HepG2 (cell line): ENCODE data around the gene THADA. TPM values are rescaled to one million over a fixed set of nuclear protein-coding genes. Genes with fewer than 3 reads are reported as not detected.

Experiments
- ATAC-seq: fragments of 200-7000 bp; cut with Tn5 transposase; 3 replicates; pipeline ENCODE4 v1.9.1; 2020; ENCODE audit warnings: mild to moderate bottlenecking, moderate library complexity
- BruUV-seq: library from RNA; stranded (reverse); fragments of 400-500 nt; replicated peaks from 2 replicates; lab custom pipeline; 2021; lab: Mats Ljungman, UMichigan
- CTCF ChIA-PET: fragments of 300-600 bp; formaldehyde crosslinking; extraction: SDS; loops from one replicate; lab custom pipeline; 2021; ENCODE audit warnings: low total read pairs, inconsistent platforms, low intra/inter-chr PET ratio; lab: Yijun Ruan, JAX
- POLR2A ChIA-PET: fragments of 350-600 bp; sonication (Branson Sonifier 250); formaldehyde crosslinking; loops from one replicate; lab custom pipeline; 2020; ENCODE audit warnings: antibody characterized with exemption, inconsistent platforms; lab: Yijun Ruan, JAX
- DNase-seq: peaks from one replicate; pipeline ENCODE4 v3.0.0-alpha.2; 2015; ENCODE audit warnings: low spot score
- FAIRE-seq: peaks from 3 replicates; lab custom pipeline; 2011; peaks lifted over from hg19 to GRCh38; lab: Jason Lieb, UNC
- H2AFZ ChIP-seq: one replicate; pipeline ENCODE4 v1.6.1; 2011; ENCODE audit warnings: low read length, inconsistent platforms
- H3K27ac ChIP-seq: fragments of 300-600 bp; 3 replicates; pipeline ENCODE4 v1.8.0; 2011; ENCODE audit warnings: mixed run types, mild to moderate bottlenecking, mixed read lengths, low read length, inconsistent platforms; ENCODE audit not compliant: insufficient read depth; ENCODE audit errors: extremely low read length
- H3K27me3 ChIP-seq, 2 experiments: fragments of 200-600 bp in 1 of 2; 2 replicates in 1 of 2; 3 replicates in 1 of 2; pipeline versions ENCODE4 v1.6.0 to v1.8.0; 2011; ENCODE audit warnings: low read length in 2 of 2, mild to moderate bottlenecking in 2 of 2, moderate library complexity in 2 of 2, inconsistent platforms in 1 of 2; ENCODE audit not compliant: insufficient read depth in 2 of 2, control insufficient read depth in 1 of 2
- H3K36me3 ChIP-seq, 2 experiments: fragments of 200-600 bp in 1 of 2; replicated peaks in 1 of 2; 2 replicates in 1 of 2; 3 replicates in 1 of 2; pipeline versions ENCODE4 v1.5.1 to v1.8.0; 2011; ENCODE audit warnings: low read length in 2 of 2, inconsistent platforms in 1 of 2; ENCODE audit not compliant: insufficient read depth in 2 of 2, control insufficient read depth in 1 of 2
- H3K4me1 ChIP-seq: 2 replicates; pipeline ENCODE4 v1.5.1; 2012; ENCODE audit warnings: low read length, inconsistent platforms; ENCODE audit not compliant: insufficient read depth
- H3K4me2 ChIP-seq: 2 replicates; pipeline ENCODE4 v1.6.0; 2011; ENCODE audit warnings: low read depth, low read length, inconsistent platforms
- H3K4me3 ChIP-seq, 3 experiments: fragments of 200-600 bp in 1 of 3; sonication (generic), shearing (Covaris generic) in 1 of 3; replicated peaks in 1 of 3; 2 replicates each; pipeline ENCODE4 v1.5.1; 2011 to 2016; ENCODE audit warnings: low read length in 3 of 3, inconsistent platforms in 2 of 3, low read depth in 2 of 3, mild to moderate bottlenecking in 2 of 3, control low read depth in 1 of 3, mixed read lengths in 1 of 3; ENCODE audit not compliant: insufficient read depth in 1 of 3
- H3K79me2 ChIP-seq: one replicate; pipeline ENCODE4 v1.6.1; 2011; ENCODE audit warnings: low read length, inconsistent platforms; ENCODE audit not compliant: insufficient read depth
- H3K9ac ChIP-seq: 2 replicates; pipeline ENCODE4 v1.6.0; 2011; ENCODE audit warnings: mild to moderate bottlenecking, low read depth, low read length, inconsistent platforms; ENCODE audit not compliant: insufficient read depth
- H3K9me3 ChIP-seq: 2 replicates; pipeline ENCODE4 v1.5.1; 2012; ENCODE audit warnings: mild to moderate bottlenecking, low read length
- H4K20me1 ChIP-seq: 2 replicates; pipeline ENCODE4 v1.6.0; 2011; ENCODE audit warnings: inconsistent platforms, mild to moderate bottlenecking, low read length, moderate library complexity; ENCODE audit not compliant: insufficient read depth
- DNMT1 ChIP-seq: sonication (generic); formaldehyde crosslinking; IDR thresholded peaks from 2 replicates; pipeline ENCODE4 v1.5.1; 2020; ENCODE audit warnings: mild to moderate bottlenecking, missing genetic modification reagents
- DNMT3B ChIP-seq: conservative IDR thresholded peaks from 2 replicates; pipeline ENCODE4 v1.6.1; 2016; ENCODE audit warnings: missing biosample characterization, control low read depth
- EHMT2 ChIP-seq: fragments of 200-600 bp; sonication (generic); IDR thresholded peaks from 2 replicates; pipeline ENCODE4 v1.7.0; 2017; ENCODE audit warnings: antibody characterized with exemption, low read depth, low read length, borderline replicate concordance
- ELF3 ChIP-seq: IDR thresholded peaks from 2 replicates; pipeline ENCODE4 v1.6.1; 2016; ENCODE audit warnings: missing genetic modification reagents, missing compliant biosample characterization
- HNF1B ChIP-seq: sonication (generic); formaldehyde crosslinking; IDR thresholded peaks from 2 replicates; pipeline ENCODE4 v1.5.1; 2020; ENCODE audit warnings: mild to moderate bottlenecking, moderate library complexity, missing genetic modification reagents
- HNF4A ChIP-seq: sonication (generic); formaldehyde crosslinking; IDR thresholded peaks from 2 replicates; pipeline ENCODE4 v1.4.0; 2020; ENCODE audit warnings: missing genetic modification reagents
- MAZ ChIP-seq, 2 experiments: sonication (generic) in 1 of 2; formaldehyde crosslinking in 1 of 2; IDR thresholded peaks; 2 replicates each; pipeline versions ENCODE4 v1.5.0 to v1.6.1; 2012 to 2020; ENCODE audit warnings: low read depth in 2 of 2, mild to moderate bottlenecking in 2 of 2, borderline replicate concordance in 1 of 2, improper control_type of control experiment in 1 of 2, low read length in 1 of 2, missing genetic modification reagents in 1 of 2, moderate library complexity in 1 of 2
- RAD51 ChIP-seq: fragments of 450-650 bp; IDR thresholded peaks from 2 replicates; pipeline ENCODE4 v1.6.1; 2016; ENCODE audit warnings: borderline replicate concordance
- SKIL ChIP-seq: sonication (generic); formaldehyde crosslinking; IDR thresholded peaks from 2 replicates; pipeline ENCODE4 v1.8.0; 2022; ENCODE audit warnings: missing genetic modification reagents, mild to moderate bottlenecking, moderate library complexity, borderline replicate concordance
- TCF7L2 ChIP-seq: IDR thresholded peaks from 2 replicates; pipeline ENCODE4 v1.6.1; 2011; ENCODE audit warnings: mild to moderate bottlenecking, low read depth, low read length, moderate library complexity
- TRIM22 ChIP-seq: fragments of 450-650 bp; IDR thresholded peaks from 2 replicates; pipeline ENCODE4 v1.6.1; 2017
- U2AF1 ChIP-seq: fragments of 200-400 bp; formaldehyde crosslinking; optimal IDR thresholded peaks from 2 replicates; pipeline ENCODE3; 2017; ENCODE audit warnings: mild to moderate bottlenecking, low read depth, low read length
- ZBTB25 ChIP-seq: IDR thresholded peaks from 2 replicates; pipeline ENCODE4 v1.6.1; 2018; ENCODE audit warnings: missing genetic modification reagents
- ZMYM3 ChIP-seq: sonication (generic); formaldehyde crosslinking; IDR thresholded peaks from 2 replicates; pipeline ENCODE4 v1.5.1; 2020; ENCODE audit warnings: mild to moderate bottlenecking, missing genetic modification reagents
- ZNF234 ChIP-seq: sonication (generic); formaldehyde crosslinking; conservative IDR thresholded peaks from 2 replicates; pipeline ENCODE4 v1.5.1; 2020; ENCODE audit warnings: mild to moderate bottlenecking, missing genetic modification reagents
- ZNF616 ChIP-seq: sonication (generic); formaldehyde crosslinking; IDR thresholded peaks from 2 replicates; pipeline ENCODE4 v1.5.0; 2020; ENCODE audit warnings: low read depth, mild to moderate bottlenecking, missing genetic modification reagents
- ZNF770 ChIP-seq: sonication (generic); formaldehyde crosslinking; IDR thresholded peaks from 2 replicates; pipeline ENCODE4 v1.5.0; 2020; ENCODE audit warnings: mild to moderate bottlenecking, missing genetic modification reagents
- WGBS: methylation state at CpG from one replicate; pipeline ENCODE4 v1.1.6; 2017; ENCODE audit warnings: low lambda C conversion rate; 5-methylcytosine and 5-hydroxymethylcytosine counted together
- in situ Hi-C: cut with HindIII; loops from 2 replicates; pipeline ENCODE4 v1.10.0; 2017; ENCODE audit warnings: low pct_unique_long_range_greater_than_20kb; ENCODE audit not compliant: extremely low pct_ligation_motif_present
- intact Hi-C: fragments of 100-400 bp; cut with micrococcal nuclease; formaldehyde crosslinking; loops from one replicate; pipeline ENCODE4 v1.10.0; 2022; ENCODE audit not compliant: unreplicated experiment
- polyA plus RNA-seq, 8 experiments: library from polyadenylated mRNA; depleted of rRNA in 3 of 8; stranded (reverse) in 7 of 8; unstranded in 1 of 8; fragments of >200 nt; fragmentation: Illumina TruSeq in 4 of 8; extraction: Trizol in 4 of 8; gene quantifications; 2 replicates each; pipeline versions ENCODE4 v1.2.1 to v1.2.3, GENCODE V29; 2011 to 2016; ENCODE audit warnings: low read depth in 4 of 8, missing spikeins in 1 of 8, mixed read lengths in 1 of 8; ENCODE audit not compliant: insufficient read depth in 1 of 8
- total RNA-seq, 5 experiments: library from RNA; depleted of rRNA; stranded (reverse); fragments of >200 nt; fragmentation: Illumina TruSeq; extraction: Trizol; gene quantifications; 2 replicates each; pipeline ENCODE4 v1.2.3, GENCODE V29; 2016; ENCODE audit warnings: low read depth in 1 of 5

Gene THADA
- total and polyA plus RNA-seq, 2 of the 13 experiments (the other 11 are each of a cell fraction or from before 2014, with no cell fraction given), result 12.7 to 21.7 TPM

- Histone ChIP-seq H3K79me2 (no peaks in the 10 kb centered on the region), H2AFZ (no peak overlapping the region), H3K4me2 (no peak overlapping the region), H3K4me3 (no peak overlapping the region), H3K9ac (no peak overlapping the region), H3K9me3 (no peaks in the 10 kb centered on the region), H3K36me3 (no peaks in the 10 kb centered on the region), H3K4me1 (peaks cover 58% of the 10 kb centered on the region), H4K20me1 (no peaks in the 10 kb centered on the region), H3K27me3 (0 out of 5 replicates have a peak, but pooled peaks cover 0 to 6% of the 10 kb centered on the region in 2 experiments), H3K27ac (no peak overlapping the region)
- intact Hi-C loops, result no loop called here
- no peak for ATAC-seq
- no peak for DNase-seq
- CTCF ChIA-PET, result interaction anchor here (3.1 kb wide), 1 partner anchor 14 kb away, joined by 29 read pairs; the partner anchor contains the start of gene THADA
- no peak for FAIRE-seq
- no TSS peak for BruUV-seq
- POLR2A ChIA-PET, result interaction anchor here (2.4 kb wide), 1 partner anchor 14 kb away, joined by 11 read pairs; the partner anchor contains the start of gene THADA
- in situ Hi-C loops, result no loop called here
- 4% methylated on average over 4 of the region's 4 CpGs for WGBS
- no peak for TF ChIP-seq RAD51
- no peak for TF ChIP-seq ZNF770 (CRISPR knock-in tag)
- no peak for TF ChIP-seq ZNF616
- TF ChIP-seq ELF3 (CRISPR knock-in tag), result no peak
- TF ChIP-seq TRIM22, result no peak
- no peak for TF ChIP-seq SKIL (CRISPR knock-in tag)
- 0 out of 2 replicates have a peak, but pooled peaks have one; percentile 25 for TF ChIP-seq ZMYM3
- TF ChIP-seq HNF4A (CRISPR knock-in tag), result peak; percentile 40
- TF ChIP-seq DNMT3B (CRISPR knock-in tag), result no peak
- TF ChIP-seq U2AF1, result no peak
- TF ChIP-seq MAZ (IDR thresholded peaks at IDR 0.05; ENCODE audit: borderline replicate concordance, low read depth, low read length), result no peak
- no peak for TF ChIP-seq MAZ (CRISPR knock-in tag; IDR thresholded peaks at IDR 0.05; ENCODE audit: low read depth)
- no peak for TF ChIP-seq EHMT2
- TF ChIP-seq DNMT1 (CRISPR knock-in tag), result no peak
- TF ChIP-seq ZBTB25 (CRISPR knock-in tag), result no peak
- no peak for TF ChIP-seq TCF7L2
- TF ChIP-seq HNF1B (CRISPR knock-in tag), result no peak
- TF ChIP-seq ZNF234, result no peak
Observed at GRCh38 chr2:43610361-43610760, 14.5 kb upstream of the THADA start.
